Vagina (tissue), 2 donors: Measurements from ENCODE around the gene ZNF141.

Experiments
- CTCF ChIP-seq, 3 experiments: fragments of 450-650 bp in 2 of 3; fragments of 200-600 bp in 1 of 3; sonication (generic) in 1 of 3; IDR thresholded peaks; one replicate each; pipeline ENCODE4 v1.5.1; 2017 to 2019; ENCODE audit warnings: antibody characterized with exemption in 3 of 3, mild to moderate bottlenecking in 2 of 3, moderate library complexity in 2 of 3
- POLR2A ChIP-seq, 2 donors: fragments of 450-650 bp; IDR thresholded peaks; one replicate each; pipeline ENCODE4 v1.6.1; 2017; ENCODE audit warnings: antibody characterized with exemption in 2 of 2, mild to moderate bottlenecking in 2 of 2, moderate library complexity in 2 of 2

GRCh38 chr4:340011-340410, 2.4 kb downstream of the ZNF141 start:
- TF ChIP-seq POLR2A (IDR thresholded peaks at IDR 0.05) (no peak), CTCF (IDR thresholded peaks at IDR 0.05) (no peak)
